Measurements from ENCODE around the gene KLC1. TPM values are rescaled to one million over a fixed set of nuclear protein-coding genes. Genes with fewer than 3 reads are reported as not detected.

The KLC1 gene
- total and polyA plus RNA-seq, 4 donors = 71.7 to 315 (median 222) TPM

DNA sequence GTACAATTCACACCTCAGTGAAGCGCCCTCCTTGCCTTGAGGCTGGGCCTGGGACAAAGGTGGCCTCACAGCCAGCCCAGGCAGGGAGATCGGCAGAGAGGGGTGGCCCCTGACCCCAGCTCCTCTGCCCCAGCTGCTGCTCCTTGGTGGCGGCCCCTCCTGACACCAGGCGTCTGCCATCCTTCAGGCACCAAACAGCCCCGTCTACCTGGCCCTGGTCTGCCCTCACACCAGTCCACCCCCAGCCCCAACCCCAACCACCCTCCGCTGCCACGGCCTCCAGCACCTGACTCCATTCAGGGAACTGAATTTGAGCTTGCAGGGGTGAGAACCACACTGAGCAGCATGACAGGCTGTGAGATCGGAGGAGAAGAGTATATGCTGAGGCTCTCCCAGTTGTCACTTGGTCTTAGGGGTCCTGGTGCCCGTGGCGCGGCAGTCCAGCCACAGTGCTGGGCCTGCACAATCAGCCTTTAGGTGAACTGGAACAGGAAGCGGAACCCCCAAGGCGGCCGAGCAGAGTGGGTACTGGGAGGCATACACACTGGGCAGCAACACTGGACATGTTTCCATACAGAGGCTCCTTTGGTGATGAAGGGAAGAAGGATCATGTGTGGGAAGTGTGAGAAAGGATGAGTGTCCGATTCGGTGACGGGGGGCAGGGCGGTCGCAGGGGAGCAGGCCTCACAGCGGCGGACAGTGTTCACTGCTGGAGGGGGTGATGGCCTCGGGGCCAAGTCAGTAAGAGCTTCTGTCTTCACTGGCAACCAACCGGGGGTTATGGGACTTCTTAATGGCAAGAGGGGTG lies 105.3 kb downstream of the KLC1 start:
- no peaks in the 10 kb centered on the region for H3K4me1 ChIP-seq (ENCODE audit: control insufficient read depth in 1 of 2, insufficient read depth in 2 of 2, low read length in 2 of 2)
- H3K9me3 ChIP-seq (ENCODE audit: control insufficient read depth, low read length) = no peaks in the 10 kb centered on the region
- DNase-seq = peak in 1 of 2 donors; percentile 74
- 92% methylated on average over 23 of the region's 23 CpGs for WGBS, 2 donors
- no peak for ATAC-seq (ENCODE audit: low FRiP score)
- no peaks in the 10 kb centered on the region for H3K27me3 ChIP-seq (ENCODE audit: control insufficient read depth in 1 of 2, insufficient read depth in 2 of 2, low read length in 1 of 2)
- peaks cover 3% of the 10 kb centered on the region in 2 donors for H3K36me3 ChIP-seq (ENCODE audit: control insufficient read depth in 1 of 2, insufficient read depth in 2 of 2, low read length in 1 of 2)
- no peak overlapping the region for H3K4me3 ChIP-seq (ENCODE audit: low read length in 2 of 2)
- intact Hi-C loops (cut with DNase I) = no loop called here
- H3K27ac ChIP-seq (ENCODE audit: low read depth in 1 of 2, low read length in 2 of 2) = no peak overlapping the region

DNA sequence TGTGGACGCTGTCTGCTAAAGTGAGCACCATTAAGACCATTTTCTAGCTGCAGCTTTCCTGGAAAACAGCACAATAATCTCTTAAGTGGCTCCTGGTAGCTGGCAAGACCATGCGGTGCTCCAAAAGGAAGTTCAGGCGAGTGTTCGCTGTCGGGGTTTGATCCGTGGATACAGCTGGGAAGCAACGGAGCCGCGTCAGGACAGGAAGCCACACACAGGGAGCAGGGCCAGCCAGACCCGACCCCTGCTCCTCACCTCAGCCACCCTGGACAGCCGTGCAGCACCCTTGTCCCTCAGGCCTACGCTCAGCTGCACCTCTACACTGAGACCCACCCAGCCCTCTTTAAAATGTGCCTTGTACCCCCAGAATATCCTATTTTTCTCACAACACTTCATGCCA lies 106.0 kb downstream of the KLC1 start:
- intact Hi-C loops (cut with DNase I) = no loop called here
- WGBS, 2 donors = 42 to 48% methylated on average over 12 of the region's 12 CpGs
- Histone ChIP-seq H3K4me3 (ENCODE audit: low read length in 2 of 2) (no peak overlapping the region), H3K36me3 (ENCODE audit: control insufficient read depth in 1 of 2, insufficient read depth in 2 of 2, low read length in 1 of 2) (peaks cover 3% of the 10 kb centered on the region in 2 donors), H3K27me3 (ENCODE audit: control insufficient read depth in 1 of 2, insufficient read depth in 2 of 2, low read length in 1 of 2) (no peaks in the 10 kb centered on the region), H3K9me3 (ENCODE audit: control insufficient read depth, low read length) (no peaks in the 10 kb centered on the region), H3K27ac (ENCODE audit: low read depth in 1 of 2, low read length in 2 of 2) (peak overlapping the region in 1 of 2 donors; percentile 14), H3K4me1 (ENCODE audit: control insufficient read depth in 1 of 2, insufficient read depth in 2 of 2, low read length in 2 of 2) (no peaks in the 10 kb centered on the region)
- no peak for ATAC-seq (ENCODE audit: low FRiP score)
- DNase-seq = peak in 1 of 2 donors; percentile 59

DNA sequence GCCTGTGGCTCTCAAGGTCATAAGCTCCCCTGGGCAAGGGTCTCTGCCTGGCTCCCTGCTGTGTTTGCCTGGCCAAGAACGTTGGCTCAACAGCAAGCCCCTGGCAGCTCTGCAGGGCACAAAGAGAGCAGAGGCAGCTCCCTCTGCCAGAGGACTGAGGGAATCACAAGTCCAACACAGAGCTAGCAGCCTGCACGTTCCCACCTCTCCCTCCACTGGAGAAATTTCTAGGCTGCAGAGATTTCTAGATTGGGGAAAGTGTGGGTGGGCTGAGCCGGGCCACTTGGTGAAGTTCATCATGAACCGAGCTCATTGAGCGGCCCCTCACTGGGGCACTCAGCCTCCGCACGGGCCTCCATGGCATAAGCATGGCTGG lies 106.4 kb downstream of the KLC1 start:
- intact Hi-C loops (cut with DNase I) = no loop called here
- Histone ChIP-seq H3K27ac (ENCODE audit: low read depth in 1 of 2, low read length in 2 of 2) (peak overlapping the region in 1 of 2 donors; percentile 14), H3K4me1 (ENCODE audit: control insufficient read depth in 1 of 2, insufficient read depth in 2 of 2, low read length in 2 of 2) (no peaks in the 10 kb centered on the region), H3K36me3 (ENCODE audit: control insufficient read depth in 1 of 2, insufficient read depth in 2 of 2, low read length in 1 of 2) (peaks cover 3% of the 10 kb centered on the region in 2 donors), H3K4me3 (ENCODE audit: low read length in 2 of 2) (no peak overlapping the region), H3K9me3 (ENCODE audit: control insufficient read depth, low read length) (no peaks in the 10 kb centered on the region), H3K27me3 (ENCODE audit: control insufficient read depth in 1 of 2, insufficient read depth in 2 of 2, low read length in 1 of 2) (no peaks in the 10 kb centered on the region)
- DNase-seq = peak in 1 of 2 donors; percentile 67
- no peak for ATAC-seq (ENCODE audit: low FRiP score)
- WGBS, 2 donors = 16 to 18% methylated on average over 7 of the region's 7 CpGs

DNA sequence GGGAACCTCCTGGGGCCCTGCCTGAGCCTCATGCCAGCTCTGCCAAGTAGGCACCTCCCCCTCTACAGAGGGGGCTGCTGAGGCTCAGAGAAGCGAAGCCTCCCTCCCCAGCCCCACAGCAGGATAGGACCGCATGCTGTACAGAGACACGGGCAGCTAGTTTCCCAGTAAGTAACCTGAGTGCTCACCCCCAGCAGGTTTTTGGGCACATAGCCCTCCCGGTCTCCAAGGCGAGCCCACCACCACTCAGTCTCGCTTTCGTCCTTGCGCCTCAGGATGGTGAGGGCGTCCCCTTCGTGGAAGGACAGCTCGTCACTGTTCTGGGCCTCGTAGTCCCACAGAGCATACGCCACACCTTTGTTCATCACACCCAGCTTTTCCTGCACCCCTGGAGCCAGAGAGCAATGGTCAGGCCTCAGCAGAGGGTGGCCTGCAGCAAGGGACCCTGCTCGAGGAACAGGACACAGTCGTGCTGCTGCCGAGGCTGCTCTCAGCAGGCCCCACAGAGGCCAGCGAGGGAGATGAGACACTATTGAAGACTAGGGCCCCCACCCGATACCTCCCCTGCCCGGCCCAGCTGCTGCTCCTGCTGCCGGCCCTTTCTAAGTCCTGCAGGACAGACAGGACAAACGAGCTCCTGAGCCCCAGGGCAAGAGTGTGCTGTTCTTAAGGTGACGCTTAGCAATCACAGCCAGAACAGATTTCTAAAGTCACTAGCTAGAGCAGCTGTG lies 107.0 kb downstream of the KLC1 start:
- DNase-seq (peak in 1 of 2 donors; percentile 62), ATAC-seq (ENCODE audit: low FRiP score) (no peak)
- Histone ChIP-seq H3K4me3 (ENCODE audit: low read length in 2 of 2) (no peak overlapping the region), H3K27ac (ENCODE audit: low read depth in 1 of 2, low read length in 2 of 2) (peak overlapping the region; percentile 58 to 86), H3K9me3 (ENCODE audit: control insufficient read depth, low read length) (no peaks in the 10 kb centered on the region), H3K36me3 (ENCODE audit: control insufficient read depth in 1 of 2, insufficient read depth in 2 of 2, low read length in 1 of 2) (peaks cover 3% of the 10 kb centered on the region in 2 donors), H3K27me3 (ENCODE audit: control insufficient read depth in 1 of 2, insufficient read depth in 2 of 2, low read length in 1 of 2) (no peaks in the 10 kb centered on the region), H3K4me1 (ENCODE audit: control insufficient read depth in 1 of 2, insufficient read depth in 2 of 2, low read length in 2 of 2) (no peaks in the 10 kb centered on the region)
- WGBS, 2 donors = 68 to 71% methylated on average over 22 of the region's 22 CpGs
- intact Hi-C loops (cut with DNase I) = no loop called here

DNA sequence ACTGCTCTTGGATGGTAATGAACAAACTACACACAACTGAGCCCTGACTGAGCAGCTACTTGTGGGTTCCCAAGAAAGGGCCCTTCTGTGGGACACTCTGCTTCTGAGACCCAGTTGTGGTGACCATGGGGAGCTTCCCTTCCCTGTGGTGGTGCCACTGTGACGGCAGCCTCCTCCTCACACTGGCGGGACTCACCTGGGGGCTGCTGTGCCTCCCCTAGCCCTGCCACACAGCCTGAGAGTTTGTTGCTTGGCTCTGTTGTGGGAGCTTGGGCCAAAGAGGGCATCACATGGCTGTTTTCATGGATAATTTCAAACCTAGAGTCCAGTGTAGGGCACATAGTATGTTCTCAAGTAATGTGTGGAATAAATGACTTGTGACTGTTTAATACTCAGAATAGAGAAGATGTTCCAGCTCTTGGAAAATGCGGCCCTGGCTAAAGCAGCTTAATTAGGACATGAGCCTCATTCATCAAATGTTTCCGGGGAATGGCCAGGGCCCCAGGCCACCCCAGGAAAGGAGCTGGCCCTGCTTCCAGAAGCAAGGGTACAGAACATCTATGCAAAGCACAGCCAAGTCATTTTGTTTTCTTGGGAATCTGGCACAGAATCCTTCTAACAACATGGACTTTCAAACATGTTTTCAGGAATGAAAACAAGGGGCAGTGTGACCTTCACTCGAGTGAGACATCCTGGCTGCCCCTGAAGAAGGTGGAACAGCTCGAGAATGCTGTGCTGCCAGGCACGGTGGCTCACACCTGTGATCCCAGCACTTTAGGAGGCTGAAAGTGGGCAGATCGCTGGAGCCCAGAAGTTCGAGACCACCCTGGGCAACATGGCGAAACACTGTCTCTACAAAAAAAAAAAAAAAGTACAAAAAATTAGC lies 107.8 kb downstream of the KLC1 start:
- intact Hi-C loops (cut with DNase I) = no loop called here
- no peaks in the 10 kb centered on the region for H3K4me1 ChIP-seq (ENCODE audit: control insufficient read depth in 1 of 2, insufficient read depth in 2 of 2, low read length in 2 of 2)
- H3K36me3 ChIP-seq (ENCODE audit: control insufficient read depth in 1 of 2, insufficient read depth in 2 of 2, low read length in 1 of 2) = peaks cover 3% of the 10 kb centered on the region in 2 donors
- no peak overlapping the region for H3K4me3 ChIP-seq (ENCODE audit: low read length in 2 of 2)
- ATAC-seq (ENCODE audit: low FRiP score) (peak; percentile 58), DNase-seq (peak in 1 of 2 donors; percentile 52)
- peak overlapping the region; percentile 58 to 86 for H3K27ac ChIP-seq (ENCODE audit: low read depth in 1 of 2, low read length in 2 of 2)
- WGBS, 2 donors = 42 to 43% methylated on average over 10 of the region's 10 CpGs
- H3K27me3 ChIP-seq (ENCODE audit: control insufficient read depth in 1 of 2, insufficient read depth in 2 of 2, low read length in 1 of 2) = no peaks in the 10 kb centered on the region
- no peaks in the 10 kb centered on the region for H3K9me3 ChIP-seq (ENCODE audit: control insufficient read depth, low read length)

DNA sequence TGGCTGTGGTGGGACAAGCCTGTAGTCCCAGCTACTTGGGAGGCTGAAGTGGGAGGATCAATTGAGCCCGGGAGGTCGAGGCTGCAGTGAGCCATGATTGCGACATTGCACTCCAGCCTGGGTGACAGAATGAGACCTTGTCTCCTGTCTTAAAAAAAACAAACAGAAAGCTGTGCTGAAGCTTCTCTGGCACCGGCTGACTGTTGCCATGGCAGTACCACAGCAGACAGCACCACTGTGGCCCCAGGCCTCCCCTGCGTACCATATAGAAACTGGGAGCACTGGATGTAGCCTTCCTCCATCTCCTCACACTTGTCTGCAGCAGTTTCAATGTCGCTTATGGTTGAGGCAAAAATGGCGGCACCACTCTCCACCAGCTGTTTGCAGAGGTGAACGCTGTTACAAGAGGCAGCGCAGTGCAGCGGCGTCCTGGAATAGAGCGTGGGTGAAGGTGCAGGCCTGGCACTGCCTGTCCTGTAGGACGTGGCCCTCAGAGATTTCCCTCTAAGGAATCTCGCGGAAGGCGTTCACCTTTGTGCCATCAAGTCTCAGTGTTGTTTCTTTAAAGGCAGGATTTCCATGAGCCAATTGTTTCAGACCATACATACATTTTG lies 108.5 kb downstream of the KLC1 start:
- H3K27me3 ChIP-seq (ENCODE audit: control insufficient read depth in 1 of 2, insufficient read depth in 2 of 2, low read length in 1 of 2) = no peaks in the 10 kb centered on the region
- ATAC-seq (ENCODE audit: low FRiP score) (no peak), DNase-seq (peak in 1 of 2 donors; percentile 69)
- peak overlapping the region in 1 of 2 donors; percentile 4 for H3K27ac ChIP-seq (ENCODE audit: low read depth in 1 of 2, low read length in 2 of 2)
- no peak overlapping the region for H3K4me3 ChIP-seq (ENCODE audit: low read length in 2 of 2)
- intact Hi-C loops (cut with DNase I) = no loop called here
- H3K9me3 ChIP-seq (ENCODE audit: control insufficient read depth, low read length) = no peaks in the 10 kb centered on the region
- no peaks in the 10 kb centered on the region for H3K4me1 ChIP-seq (ENCODE audit: control insufficient read depth in 1 of 2, insufficient read depth in 2 of 2, low read length in 2 of 2)
- peaks cover under 1 to 2% of the 10 kb centered on the region in 2 donors for H3K36me3 ChIP-seq (ENCODE audit: control insufficient read depth in 1 of 2, insufficient read depth in 2 of 2, low read length in 1 of 2)
- 95 to 96% methylated on average over 16 of the region's 16 CpGs for WGBS, 2 donors

DNA sequence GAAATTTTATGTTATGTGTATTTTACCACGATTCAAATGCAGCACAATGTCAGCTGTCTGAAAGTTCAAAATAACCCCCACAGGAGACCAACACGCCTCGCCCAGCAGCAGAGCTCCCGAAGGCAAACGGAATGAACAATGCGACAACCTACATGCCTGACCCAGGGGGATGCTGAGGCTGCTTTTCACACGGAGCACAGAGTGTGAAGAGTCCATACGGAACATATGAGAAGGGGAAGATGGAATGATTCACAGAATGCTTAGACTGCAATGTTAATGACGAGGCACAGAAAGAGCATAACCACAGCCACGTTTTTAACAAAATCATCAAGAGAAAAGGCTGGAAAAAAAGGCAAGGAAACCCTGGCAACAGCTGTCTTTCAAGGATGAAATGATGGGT lies 109.2 kb downstream of the KLC1 start:
- no peak for DNase-seq

More for the DNA sequence above, 109.2 kb downstream of the KLC1 start:
- intact Hi-C loops (cut with DNase I) = no loop called here
- H3K27ac ChIP-seq (ENCODE audit: low read depth in 1 of 2, low read length in 2 of 2) = no peak overlapping the region
- no peaks in the 10 kb centered on the region for H3K9me3 ChIP-seq (ENCODE audit: control insufficient read depth, low read length)
- ATAC-seq (ENCODE audit: low FRiP score) = no peak
- no peaks in the 10 kb centered on the region for H3K27me3 ChIP-seq (ENCODE audit: control insufficient read depth in 1 of 2, insufficient read depth in 2 of 2, low read length in 1 of 2)
- WGBS, 2 donors = 87 to 89% methylated on average over 10 of the region's 10 CpGs
- no peak overlapping the region for H3K4me3 ChIP-seq (ENCODE audit: low read length in 2 of 2)
- H3K4me1 ChIP-seq (ENCODE audit: control insufficient read depth in 1 of 2, insufficient read depth in 2 of 2, low read length in 2 of 2) = no peaks in the 10 kb centered on the region
- no peaks in the 10 kb centered on the region for H3K36me3 ChIP-seq (ENCODE audit: control insufficient read depth in 1 of 2, insufficient read depth in 2 of 2, low read length in 1 of 2)
